ENCODE data around the gene WDR90.

The WDR90 gene

DNA sequence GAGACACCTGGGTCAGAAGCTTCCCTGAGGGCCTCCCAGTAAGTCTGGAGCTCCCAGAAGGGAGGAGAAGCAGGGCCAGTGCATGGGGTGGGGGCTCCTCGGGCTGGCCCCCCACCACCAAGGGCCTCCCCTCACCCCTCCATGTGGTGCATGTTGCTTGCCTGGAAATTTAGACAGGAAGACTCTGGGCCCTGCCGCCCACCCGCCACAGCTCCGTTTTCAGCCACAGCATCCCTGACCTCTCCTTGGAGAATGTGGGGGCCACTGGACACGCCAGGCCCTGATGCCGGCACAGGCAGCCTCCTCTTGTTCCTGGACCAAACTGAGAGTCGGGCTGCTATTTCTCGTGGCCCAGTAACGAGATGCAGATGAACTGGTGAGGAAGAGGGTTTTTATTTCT lies 10.3 kb upstream of the WDR90 start:
- no peak for DNase-seq (ENCODE audit: low spot score)

DNA sequence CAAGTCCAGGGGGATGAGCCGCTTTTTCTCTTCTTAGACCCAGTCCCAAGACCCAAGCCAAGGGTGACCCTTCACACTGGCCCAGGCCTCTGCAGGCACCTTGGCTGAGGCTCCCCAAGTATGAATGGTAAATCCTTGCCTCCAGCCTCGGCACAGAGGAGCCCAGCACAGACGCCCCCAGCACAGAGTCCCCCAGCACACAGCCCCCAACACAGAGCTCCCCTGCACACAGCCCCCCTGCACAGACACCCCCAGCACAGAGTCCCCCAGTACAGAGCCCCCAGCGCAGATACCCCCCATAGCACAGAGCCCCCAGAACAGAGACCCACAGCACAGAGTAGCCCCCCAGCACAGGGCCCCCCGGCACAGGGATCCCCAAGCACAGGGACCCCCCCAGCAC lies 8.6 kb upstream of the WDR90 start:
- no peak for DNase-seq (ENCODE audit: low spot score)

DNA sequence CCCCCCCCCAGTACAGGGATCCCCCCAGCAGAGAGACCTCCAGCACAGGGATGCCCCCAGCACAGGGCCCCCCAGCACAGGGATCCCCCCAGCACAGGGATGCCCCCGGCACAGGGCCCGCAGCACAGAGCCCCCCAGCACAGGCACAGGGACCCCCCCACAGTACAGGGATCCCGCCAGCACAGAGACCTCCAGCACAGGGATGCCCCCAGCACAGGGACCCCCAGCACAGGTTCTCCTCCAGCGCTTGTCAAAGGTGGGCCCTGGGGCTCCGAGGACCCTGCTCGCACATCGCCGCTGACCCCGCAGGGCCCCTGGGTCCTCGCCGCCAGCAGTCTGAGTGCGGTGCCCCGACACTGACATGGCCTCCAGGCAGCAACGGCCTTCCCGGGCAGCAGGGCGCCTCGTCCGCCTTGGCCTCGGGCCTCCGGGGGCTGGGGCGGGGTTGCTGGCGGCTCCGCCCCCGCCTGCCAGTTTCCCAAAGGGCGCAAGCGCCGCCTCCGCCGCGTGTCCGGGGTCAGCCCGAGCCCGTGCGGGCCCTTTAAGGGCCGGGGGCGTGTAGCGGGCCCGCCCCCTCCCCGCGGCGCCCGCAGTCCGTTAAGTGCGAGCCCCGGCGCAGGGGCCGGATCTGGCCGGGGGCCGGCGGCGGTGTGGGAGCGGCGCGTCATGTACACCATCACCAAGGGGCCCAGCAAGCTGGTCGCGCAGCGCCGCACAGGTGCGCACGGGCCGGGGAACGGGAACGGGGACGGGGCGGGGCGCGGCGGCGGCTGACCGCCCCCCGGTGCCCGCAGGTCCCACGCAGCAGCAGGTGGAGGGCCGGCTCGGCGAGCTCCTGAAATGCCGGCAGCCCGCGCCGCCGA lies 7.6 kb upstream of the WDR90 start, which contains the start of gene MCRIP2:
Gene MCRIP2 (plus strand): TSS at position 503 of the 863 bp plus-strand sequence. CDS start 164 bp downstream, at position 667.
- peak; percentile 91 for DNase-seq (ENCODE audit: low spot score)

DNA sequence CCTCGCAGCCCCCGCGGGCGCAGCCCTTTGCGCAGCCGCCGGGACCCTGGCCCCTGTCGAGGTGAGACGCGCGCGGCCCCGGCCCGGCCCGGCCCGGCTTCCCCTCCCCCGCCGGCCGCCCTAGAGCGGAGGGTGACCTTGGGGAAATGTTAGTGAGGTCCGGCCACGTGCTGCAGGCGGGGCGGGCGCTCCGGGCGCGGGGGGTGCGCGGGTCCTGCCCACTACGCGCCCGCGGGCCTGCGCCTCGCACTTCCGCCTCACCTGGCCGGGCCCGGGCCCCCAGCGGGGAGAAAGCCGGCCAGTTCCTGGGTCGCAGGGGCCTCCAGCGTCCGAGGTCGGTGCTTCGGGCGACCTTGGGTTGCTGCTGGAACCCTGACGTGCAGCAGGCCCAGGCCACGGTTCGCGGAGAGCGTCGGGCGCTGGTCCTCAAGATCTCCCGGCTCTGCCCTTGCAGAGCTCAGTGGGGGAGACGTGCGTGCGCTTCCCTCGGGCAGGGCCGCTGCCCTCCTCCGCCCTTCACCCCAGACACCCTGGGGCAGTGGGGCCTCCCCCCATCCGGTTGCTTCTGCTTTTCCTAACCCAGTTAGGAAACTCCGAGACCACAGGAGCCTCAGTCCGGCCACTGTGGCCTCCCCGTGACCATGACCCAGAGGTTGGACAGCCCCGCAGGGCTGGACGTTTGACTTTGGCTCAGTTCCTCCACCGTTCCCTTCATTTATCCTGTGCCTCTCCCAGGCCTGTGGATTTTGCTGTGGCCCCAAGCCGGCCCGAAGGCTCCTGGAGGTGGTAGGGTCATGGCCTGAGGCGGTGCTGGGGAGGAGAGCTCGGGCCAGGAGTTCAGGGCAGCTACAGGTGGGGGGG lies 6.7 kb upstream of the WDR90 start:
- peak; percentile 26 for DNase-seq (ENCODE audit: low spot score)

DNA sequence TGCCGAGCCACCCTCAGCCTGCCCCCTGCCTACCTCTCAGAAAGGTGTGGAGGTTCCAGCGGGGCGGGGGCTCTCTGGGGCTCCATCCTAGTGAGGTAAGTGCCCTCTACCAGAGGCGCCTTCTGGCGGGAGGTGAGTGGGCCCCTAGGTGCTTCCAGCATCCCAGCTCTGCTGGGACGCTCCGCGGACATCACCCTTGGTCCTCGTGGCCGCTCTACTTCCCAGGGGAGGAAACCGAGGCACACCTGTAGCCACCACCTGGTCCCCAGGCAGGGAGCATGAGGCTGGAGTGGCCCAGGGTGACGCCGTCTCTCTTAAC lies 6.2 kb upstream of the WDR90 start:
- no peak for DNase-seq (ENCODE audit: low spot score)

DNA sequence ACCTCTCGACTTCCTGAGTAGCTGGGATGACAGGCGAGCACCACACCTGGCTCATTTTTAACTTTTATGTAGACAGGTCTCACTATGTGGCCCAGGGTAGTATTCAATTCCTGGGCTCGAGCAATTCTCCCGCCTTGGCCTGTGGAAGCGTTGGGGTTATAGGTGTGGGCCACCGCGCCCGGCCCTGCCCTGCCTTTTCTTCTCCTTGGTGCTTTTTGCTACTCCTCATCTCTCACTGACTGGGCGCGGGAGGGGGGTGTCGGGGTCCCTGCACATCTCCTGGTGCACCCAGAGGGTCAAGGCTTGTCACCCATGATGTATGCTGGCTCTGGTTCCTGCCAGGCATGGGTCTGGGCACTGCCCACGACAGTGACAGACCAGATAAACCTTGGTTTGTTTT lies 4.6 kb upstream of the WDR90 start:
- no peak for DNase-seq (ENCODE audit: low spot score)

DNA sequence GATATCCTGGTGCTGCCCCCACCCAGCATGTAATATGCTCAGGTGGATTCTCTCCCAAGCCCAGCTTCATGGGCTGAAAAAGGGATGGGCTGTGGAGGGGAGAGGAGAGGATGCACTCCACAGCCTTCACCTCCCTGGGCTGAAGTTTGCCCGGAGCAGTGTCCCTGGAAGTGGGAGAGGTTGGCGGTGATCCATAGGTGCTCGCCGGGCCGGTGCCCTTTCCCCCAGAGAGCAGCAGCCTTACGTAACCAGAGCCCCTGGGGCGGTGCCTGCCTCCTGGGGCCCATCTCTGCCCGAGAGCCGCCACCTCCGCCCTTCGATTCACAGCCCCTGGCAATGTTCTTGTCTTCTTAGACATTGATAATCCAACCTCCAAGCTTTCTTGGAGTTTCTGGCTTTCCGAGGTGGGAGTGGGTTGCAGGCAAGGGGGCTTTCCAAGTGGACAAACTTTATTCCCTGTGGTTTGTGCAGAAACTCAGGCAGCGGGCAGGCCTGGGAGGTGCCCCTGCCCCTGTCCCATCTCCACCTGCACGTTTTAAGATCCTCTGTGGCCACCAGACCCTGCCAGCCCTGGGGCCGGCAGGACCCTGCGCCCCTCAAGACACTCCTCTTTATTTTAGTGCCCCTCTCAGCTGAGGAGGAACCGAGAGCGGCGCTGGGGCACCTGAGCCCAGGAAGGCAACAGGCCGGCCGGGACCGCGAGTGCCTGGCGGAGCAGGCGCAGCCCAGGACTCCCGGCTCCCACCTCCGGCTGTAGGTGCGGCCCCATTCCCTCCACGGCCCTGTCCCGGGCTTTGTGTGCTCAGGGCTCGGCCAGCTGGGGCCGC lies 3.1 kb upstream of the WDR90 start:
- DNase-seq (ENCODE audit: low spot score), result no peak

DNA sequence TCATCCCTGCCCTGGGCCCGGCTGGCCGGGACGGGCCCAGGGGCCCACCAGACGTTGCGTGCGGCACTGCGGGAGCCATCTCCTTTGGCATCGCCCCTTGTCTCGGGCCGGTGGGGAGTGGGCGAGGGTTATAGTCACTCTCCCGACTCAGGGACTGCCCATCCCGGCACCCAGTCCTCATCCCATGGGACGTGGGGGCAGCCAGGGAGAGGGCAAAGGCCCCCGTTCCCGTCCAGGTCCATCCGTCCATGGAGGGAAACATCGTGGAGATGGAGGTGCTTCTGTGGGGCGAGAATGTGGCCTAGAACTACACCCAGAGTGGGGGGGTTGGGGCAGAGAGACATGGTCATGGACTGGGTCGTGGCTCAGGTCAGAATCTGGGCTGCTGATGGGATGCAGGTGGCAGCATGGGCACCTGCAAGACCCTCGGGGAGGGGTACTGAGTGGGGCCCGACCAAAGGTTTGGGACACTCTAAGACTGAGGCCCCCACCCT lies 2.4 kb upstream of the WDR90 start:
- no peak for DNase-seq (ENCODE audit: low spot score)

DNA sequence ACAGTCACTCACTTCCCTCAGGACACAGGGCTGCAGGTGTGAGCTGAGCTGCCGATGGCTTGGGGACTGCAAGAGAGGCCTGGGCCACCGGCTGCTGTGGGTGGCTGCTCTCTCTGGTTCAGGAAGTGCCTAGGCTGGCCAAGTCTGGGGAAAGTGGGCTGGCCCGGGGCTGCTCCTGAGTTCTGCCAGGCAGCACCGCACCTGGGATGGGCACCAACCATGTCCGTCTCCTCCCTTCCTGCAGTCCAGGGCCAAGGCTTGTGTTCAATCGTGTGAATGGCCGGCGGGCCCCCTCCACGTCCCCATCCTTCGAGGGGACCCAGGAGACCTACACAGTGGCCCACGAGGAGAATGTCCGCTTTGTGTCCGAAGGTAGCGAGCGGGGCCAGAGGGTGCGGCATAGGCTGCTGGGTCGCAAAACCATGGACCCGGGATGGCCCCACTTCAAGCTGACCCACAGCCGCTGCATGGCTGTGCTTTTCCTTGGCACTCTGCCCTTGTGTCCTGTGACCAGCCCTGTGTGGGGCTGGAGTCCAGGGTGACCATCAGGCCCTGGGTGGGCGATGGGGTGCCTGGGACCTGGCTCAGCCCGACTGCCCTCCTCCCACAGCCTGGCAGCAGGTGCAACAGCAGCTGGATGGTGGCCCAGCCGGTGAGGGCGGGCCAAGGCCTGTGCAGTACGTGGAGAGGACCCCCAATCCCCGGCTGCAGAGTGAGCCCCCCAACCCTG lies 1.8 kb upstream of the WDR90 start:
- no peak for DNase-seq (ENCODE audit: low spot score)

DNA sequence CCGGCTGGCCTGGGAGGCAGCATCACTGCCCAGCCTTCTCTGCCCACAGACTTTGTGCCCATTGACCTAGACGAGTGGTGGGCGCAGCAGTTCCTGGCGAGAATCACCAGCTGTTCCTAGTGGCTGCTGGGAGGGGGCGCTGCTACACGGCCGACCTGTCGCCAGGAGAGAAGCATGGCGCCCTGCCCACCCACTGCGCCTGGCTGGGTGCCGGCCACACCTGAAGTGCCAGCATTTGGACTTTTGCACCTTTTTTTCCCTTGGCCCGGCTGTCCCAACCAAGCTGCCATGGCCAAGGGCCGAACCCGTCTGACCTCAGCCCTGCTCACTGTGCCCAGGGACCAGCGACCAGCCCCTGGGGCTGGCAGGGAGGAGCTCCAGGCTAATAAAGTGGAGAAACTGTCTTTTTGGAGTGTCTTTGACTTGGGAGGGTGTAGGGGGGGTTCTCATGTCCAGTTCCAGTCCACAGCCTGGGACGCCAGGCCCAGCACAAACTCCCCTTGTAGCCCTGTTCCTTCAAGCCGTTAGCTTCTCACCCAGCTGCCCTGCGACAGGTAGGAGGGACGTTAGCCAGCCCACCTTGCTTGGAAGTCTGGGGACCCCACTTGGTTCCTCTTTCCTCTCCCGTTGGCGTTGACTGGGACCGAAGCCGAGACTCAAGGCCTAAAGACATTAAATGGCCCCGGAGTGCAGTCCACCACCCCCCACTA lies 939 bp upstream of the WDR90 start:
- peak; percentile 28 for DNase-seq (ENCODE audit: low spot score)

DNA sequence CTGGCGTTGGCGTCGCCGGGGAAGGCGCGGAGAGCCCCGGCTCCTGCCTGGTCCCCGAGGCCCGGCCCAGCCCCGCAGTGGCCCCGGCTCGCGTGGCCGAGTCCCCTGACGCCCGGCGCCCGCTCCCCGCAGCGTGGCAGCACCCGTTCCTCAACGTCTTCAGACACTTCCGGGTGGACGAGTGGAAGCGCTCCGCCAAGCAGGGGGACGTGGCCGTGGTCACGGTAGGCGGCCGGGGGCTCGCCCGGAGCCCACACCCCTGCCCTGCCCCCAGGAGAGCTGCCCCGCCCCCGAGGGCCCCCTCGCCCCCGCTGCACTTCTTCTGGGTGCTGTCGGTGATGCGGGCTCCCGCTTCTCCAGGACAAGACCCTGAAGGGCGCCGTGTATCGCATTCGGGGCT lies 466 bp downstream of the WDR90 start:
- peak; percentile 22 for DNase-seq (ENCODE audit: low spot score)

DNA sequence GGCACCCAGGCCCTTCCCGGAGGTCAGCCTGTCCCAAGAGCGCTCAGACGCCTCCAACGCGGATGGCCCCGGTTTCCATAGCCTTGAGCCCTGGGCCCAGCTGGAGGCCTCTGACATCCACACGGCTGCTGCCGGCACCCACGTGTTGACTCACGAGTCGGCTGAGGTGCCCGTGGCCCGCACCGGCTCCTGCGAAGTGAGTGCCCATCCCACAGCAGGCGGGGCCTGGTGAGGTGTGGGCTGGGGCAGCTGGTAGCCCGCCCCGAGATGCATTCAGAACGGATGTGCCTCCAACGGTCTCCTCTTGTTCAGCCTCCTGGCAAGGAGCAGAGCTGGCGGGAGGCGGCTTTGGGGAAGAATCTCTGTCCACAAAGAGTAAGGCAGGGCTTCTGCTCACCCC lies 2.7 kb downstream of the WDR90 start:
- no peak for DNase-seq (ENCODE audit: low spot score)

DNA sequence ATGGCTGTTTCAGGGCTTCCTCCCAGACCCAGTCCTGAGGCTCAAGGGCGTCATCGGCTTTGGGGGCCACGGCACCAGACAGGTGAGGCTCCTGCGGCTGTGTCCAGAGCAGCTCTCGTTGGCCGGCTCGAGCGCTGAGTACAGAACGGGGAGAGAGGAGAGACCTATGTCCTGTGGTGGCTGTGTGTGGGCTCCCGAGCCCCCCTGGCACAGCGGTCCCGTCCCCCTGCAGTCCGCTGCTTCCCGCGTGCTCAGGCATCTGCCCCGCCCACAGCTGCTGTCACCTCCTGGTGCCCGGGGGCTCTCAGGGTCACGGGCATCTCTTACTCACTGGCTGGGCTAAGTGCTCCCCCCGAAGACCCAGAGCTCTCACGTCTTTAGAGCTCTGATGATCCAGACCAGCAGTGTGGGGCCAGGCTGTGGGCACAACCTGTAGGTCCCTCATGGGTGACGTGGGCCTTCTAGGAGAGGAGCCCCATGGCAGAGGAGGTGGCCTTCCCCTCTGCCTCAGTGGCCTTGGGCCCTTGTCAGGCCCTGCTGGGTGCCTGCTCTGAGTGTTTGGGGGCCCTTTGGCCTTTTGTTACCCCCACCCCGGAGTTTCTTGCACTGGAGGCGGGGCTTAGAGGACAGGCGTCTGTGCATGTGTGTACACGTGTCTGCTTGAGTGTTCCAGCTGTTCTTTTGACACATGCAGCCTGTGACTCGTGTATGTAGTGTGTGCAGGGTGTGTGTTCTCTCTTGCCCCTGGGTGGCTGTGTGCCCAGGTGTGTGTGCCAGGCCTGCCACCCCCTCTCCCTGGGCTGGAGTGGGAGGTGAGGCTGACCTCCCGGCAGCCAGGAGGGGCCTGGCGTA lies 3.5 kb downstream of the WDR90 start:
- DNase-seq (ENCODE audit: low spot score), result no peak

DNA sequence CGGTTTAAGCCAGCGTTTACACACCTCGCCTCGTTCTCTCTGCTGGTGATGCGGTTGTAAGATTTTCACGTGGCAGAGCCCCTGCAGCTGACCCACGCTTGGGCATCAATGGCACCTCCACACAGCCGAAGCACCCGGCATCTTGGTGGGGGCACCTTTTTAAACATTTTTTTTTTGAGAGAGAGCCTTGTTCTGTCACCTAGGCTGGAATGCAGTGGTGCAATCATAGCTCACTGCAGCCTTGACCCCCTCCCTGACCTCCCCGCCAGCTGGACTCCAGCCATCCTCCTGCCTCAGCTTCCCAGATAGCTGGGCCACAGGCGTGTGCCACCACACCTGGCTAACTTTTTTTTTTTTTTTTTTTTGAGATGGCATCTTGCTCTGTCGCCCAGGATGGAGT lies 4.9 kb downstream of the WDR90 start:
- no peak for DNase-seq (ENCODE audit: low spot score)

DNA sequence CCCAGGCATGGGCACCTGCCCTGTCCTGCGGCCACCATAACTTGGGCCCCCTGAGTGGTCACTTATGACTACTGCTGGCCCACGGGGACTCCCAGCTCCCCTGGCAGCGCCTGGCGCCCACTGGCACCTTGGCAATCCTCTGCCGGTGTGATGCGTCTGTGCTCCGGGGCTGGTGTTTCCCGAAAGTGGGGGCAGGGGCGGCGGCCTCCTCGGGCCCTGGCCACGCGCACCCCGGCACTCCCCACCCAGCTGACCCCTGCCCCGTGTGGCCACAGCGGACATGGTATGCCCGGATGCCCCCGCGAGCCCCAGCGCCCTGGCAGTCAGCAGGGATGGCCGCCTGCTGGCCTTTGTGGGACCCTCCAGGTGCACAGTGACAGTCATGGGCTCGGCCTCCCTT lies 8.3 kb downstream of the WDR90 start:
- no peak for DNase-seq (ENCODE audit: low spot score)

DNA sequence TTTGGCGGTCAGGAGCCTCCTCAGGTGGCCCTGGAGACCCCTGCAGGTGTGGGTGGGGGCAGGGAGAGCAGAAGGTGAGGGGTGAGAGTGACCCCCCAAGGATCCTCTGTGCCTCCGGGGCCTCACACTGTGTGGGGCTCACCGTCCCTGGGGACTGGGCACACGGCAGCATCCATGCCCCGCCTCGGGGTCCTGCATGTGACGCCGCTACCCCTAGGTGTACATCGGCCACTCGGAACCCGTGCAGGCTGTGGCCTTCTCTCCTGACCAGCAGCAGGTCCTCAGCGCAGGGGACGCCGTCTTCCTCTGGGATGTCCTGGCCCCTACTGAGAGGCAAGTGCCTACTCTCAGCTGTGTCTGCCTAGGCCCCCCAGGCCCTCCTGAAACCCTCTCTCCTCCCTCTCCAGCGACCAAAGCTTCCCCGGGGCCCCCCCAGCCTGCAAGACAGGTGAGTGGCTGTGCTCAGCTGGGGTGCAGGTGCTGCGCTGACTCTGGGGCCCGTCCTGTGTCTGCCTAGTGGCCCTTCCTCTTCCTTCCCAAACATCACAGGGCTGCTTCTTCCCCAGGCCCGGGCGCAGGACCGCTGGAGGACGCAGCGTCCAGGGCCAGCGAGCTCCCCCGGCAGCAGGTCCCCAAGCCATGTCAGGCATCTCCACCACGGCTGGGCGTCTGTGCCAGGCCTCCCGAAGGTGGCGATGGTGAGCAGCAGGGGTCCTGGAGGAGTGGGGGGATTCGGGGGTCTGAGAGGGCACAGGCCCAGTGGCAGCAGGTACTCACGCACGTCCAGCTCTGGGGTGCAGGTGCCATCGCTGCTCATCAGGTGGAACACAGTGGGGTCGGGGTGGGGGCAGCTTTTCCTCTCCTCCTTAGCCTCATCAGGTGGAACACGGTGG lies 9.8 kb downstream of the WDR90 start:
- no peak for DNase-seq (ENCODE audit: low spot score)

DNA sequence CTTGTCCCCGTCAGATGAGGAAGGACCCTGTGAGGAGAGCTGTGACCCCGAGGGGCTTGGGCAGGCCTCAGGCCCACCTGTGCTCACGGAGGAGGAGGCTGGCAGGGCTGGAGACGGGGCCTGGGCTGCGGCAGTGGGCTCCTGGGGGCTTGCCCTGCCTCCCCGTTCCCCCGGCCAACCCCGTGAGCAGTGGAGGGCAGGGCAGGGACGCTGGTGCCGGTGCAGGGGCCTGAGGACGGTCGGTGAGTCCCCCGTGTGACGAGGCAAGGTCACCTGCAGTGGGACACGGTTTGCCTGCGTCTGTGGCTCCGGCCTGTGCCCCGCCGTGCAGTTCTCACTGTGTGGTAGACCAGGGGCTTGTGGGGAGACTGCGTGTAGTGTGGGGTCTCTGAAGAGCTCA lies 10.5 kb downstream of the WDR90 start:
- no peak for DNase-seq (ENCODE audit: low spot score)

DNA sequence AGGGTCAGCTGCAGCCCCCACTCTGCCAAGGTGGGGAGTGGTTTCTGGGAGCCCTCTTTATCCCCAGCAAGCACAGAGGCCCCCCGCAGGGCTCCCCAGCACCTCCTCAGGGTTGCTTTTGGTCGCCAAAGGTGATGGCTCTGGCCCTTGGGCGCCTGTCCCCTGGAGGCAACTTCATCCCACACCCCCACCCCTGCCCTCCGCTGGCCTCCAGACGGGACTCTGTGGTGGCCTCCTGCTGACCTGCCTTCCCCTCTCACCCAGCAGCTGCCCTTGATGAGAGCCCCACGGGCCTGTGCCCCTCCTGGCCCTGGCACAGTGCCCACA lies 10.9 kb downstream of the WDR90 start:
- DNase-seq (ENCODE audit: low spot score), result no peak
